Keratinocyte (primary cell): Measurements from ENCODE around the gene UQCRHL.

Experiments used
- CTCF ChIP-seq, 3 experiments: IDR thresholded peaks in 1 of 3; conservative IDR thresholded peaks in 1 of 3; optimal IDR thresholded peaks in 1 of 3; 2 replicates in 2 of 3; 3 replicates in 1 of 3; pipeline versions ENCODE3 to v1.5.1; 2011; ENCODE audit warnings: low read length in 3 of 3, mild to moderate bottlenecking in 3 of 3, moderate library complexity in 2 of 3, control low read depth in 1 of 3, inconsistent platforms in 1 of 3; ENCODE audit not compliant: insufficient read depth in 2 of 3; ENCODE audit errors: extremely low read depth in 1 of 3
- EZH2 ChIP-seq: IDR thresholded peaks from one replicate; pipeline ENCODE4 v1.6.1; 2012; ENCODE audit warnings: inconsistent platforms, mild to moderate bottlenecking, low read length, moderate library complexity

GRCh38 chr1:15786581-15786980 is 20.9 kb downstream of the UQCRHL start:
- no peak for TF ChIP-seq EZH2
- TF ChIP-seq CTCF (optimal IDR thresholded peaks at IDR 0.05 in 1 of 3, IDR thresholded peaks at IDR 0.05 in 1 of 3, conservative IDR thresholded peaks at IDR 0.05 in 1 of 3; ENCODE audit: extremely low read depth in 1 of 3, insufficient read depth in 2 of 3, low read length in 3 of 3): no peak
